Thyroid gland (tissue), 4 donors: Measurements from ENCODE around the gene SLC12A5. TPM values are rescaled to one million over a fixed set of nuclear protein-coding genes. Genes with fewer than 3 reads are reported as not detected.

Experiments used
- DNase-seq, 2 donors: peaks; one replicate each; pipeline ENCODE4 v3.0.0-alpha.2; 2019
- H3K27ac ChIP-seq, 3 donors: fragments of 200-600 bp; sonication (generic); 1 replicate in 2 of 3; 2 replicates in 1 of 3; pipeline ENCODE4 v1.5.1; 2016 to 2019; ENCODE audit warnings: mild to moderate bottlenecking in 1 of 3, moderate library complexity in 1 of 3
- H3K27me3 ChIP-seq: fragments of 200-600 bp; sonication (generic); one replicate; pipeline ENCODE4 v1.5.1; 2019
- H3K36me3 ChIP-seq, 2 donors: fragments of 200-600 bp; sonication (generic); one replicate each; pipeline ENCODE4 v1.5.1; 2016 to 2019
- H3K4me1 ChIP-seq, 2 donors: fragments of 200-600 bp; sonication (generic); one replicate each; pipeline ENCODE4 v1.5.1; 2017 to 2019
- H3K4me3 ChIP-seq, 3 donors: fragments of 200-600 bp; sonication (generic); replicated peaks in 1 of 3; 1 replicate in 2 of 3; 2 replicates in 1 of 3; pipeline ENCODE4 v1.5.1; 2016; ENCODE audit warnings: mild to moderate bottlenecking in 1 of 3
- H3K9me3 ChIP-seq: fragments of 200-600 bp; sonication (generic); one replicate; pipeline ENCODE4 v1.5.1; 2017
- POLR2A ChIP-seq, 2 donors: fragments of 450-650 bp; IDR thresholded peaks; one replicate each; pipeline ENCODE4 v1.6.1; 2017; ENCODE audit warnings: antibody characterized with exemption in 2 of 2, mild to moderate bottlenecking in 2 of 2, moderate library complexity in 1 of 2
- WGBS, 2 donors: methylation state at CpG; one replicate each; pipeline ENCODE4 v1.1.5; 2017; 5-methylcytosine and 5-hydroxymethylcytosine counted together
- intact Hi-C: fragments of 100-400 bp; cut with DNase I; formaldehyde crosslinking; loops from one replicate; pipeline ENCODE4 v1.15.1; 2023
- total RNA-seq, 4 donors: library from RNA; depleted of rRNA; stranded (reverse); fragments of >200 nt; gene quantifications; one replicate each; pipeline ENCODE4 v1.2.3, GENCODE V29; 2016
- TF ChIP-seq, protein P1 (sequence below), 6 experiments: fragments of 200-600 bp in 3 of 6; fragments of 450-650 bp in 3 of 6; sonication (generic) in 3 of 6; IDR thresholded peaks; one replicate each; pipeline ENCODE4 v1.5.1; 2016 to 2019; ENCODE audit warnings: antibody characterized with exemption in 6 of 6, mild to moderate bottlenecking in 2 of 6, inconsistent platforms in 1 of 6, moderate library complexity in 1 of 6

The SLC12A5 gene
- total RNA-seq, 4 donors from 2014 or later, result 1.6 TPM; not detected in 3

DNA sequence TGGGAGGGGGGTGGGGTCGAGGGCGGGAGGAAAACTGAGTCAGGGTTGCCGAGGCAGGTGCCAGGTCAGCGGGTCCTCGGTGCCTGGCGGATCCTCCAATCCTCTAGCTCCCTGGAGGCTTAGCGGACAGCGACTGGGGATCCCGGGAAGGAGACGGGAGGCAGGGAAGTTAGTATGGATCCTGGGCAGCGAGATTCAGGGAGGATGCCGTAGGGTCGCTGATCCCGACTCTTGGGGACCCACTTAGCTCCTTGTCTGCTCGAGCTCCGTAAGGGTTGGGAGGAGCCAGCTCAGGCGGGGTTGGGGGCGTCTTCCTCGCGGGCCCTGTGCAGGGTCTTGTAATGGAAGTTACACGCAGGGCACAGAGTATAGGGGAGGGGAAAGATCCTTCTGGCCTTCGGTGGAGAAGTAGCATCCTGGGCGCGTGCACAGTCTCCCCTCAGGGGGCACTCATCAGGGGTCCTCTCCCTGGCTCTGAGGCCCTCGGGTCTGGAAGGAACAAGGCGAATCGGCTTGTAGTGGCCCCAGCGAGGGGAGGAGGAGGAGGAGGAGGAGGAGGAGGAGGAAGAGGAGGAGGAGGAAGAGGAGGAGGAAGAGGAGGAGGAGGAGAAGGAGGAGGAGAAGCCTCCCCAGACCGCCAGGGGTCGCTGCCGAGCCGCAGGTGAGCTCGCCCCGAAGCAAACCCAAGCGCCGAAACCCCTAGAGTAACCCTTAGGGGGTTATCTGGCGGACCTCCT lies 6.4 kb upstream of the SLC12A5 start:
- Histone ChIP-seq H3K9me3 (no peaks in the 10 kb centered on the region), H3K27me3 (peaks cover 17% of the 10 kb centered on the region), H3K36me3 (no peaks in the 10 kb centered on the region), H3K4me3 (no peak overlapping the region), H3K4me1 (peaks cover 4 to 13% of the 10 kb centered on the region in 2 donors), H3K27ac (no peak overlapping the region)
- 1 to 3% methylated on average over 26 to 37 of the region's 37 CpGs for WGBS, 2 donors
- TF ChIP-seq POLR2A (IDR thresholded peaks at IDR 0.05), result no peak
- TF ChIP-seq, protein P1, sequence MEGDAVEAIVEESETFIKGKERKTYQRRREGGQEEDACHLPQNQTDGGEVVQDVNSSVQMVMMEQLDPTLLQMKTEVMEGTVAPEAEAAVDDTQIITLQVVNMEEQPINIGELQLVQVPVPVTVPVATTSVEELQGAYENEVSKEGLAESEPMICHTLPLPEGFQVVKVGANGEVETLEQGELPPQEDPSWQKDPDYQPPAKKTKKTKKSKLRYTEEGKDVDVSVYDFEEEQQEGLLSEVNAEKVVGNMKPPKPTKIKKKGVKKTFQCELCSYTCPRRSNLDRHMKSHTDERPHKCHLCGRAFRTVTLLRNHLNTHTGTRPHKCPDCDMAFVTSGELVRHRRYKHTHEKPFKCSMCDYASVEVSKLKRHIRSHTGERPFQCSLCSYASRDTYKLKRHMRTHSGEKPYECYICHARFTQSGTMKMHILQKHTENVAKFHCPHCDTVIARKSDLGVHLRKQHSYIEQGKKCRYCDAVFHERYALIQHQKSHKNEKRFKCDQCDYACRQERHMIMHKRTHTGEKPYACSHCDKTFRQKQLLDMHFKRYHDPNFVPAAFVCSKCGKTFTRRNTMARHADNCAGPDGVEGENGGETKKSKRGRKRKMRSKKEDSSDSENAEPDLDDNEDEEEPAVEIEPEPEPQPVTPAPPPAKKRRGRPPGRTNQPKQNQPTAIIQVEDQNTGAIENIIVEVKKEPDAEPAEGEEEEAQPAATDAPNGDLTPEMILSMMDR (IDR thresholded peaks at IDR 0.05), result peak in 5 of 6 experiments; percentile 34 to 80 (median 57)
- DNase-seq, result peak; percentile 40 to 48
- intact Hi-C loops, result loop anchor here (5.0 kb wide), 1 partner anchor 155 kb away; no protein-coding TSS in a partner anchor

DNA sequence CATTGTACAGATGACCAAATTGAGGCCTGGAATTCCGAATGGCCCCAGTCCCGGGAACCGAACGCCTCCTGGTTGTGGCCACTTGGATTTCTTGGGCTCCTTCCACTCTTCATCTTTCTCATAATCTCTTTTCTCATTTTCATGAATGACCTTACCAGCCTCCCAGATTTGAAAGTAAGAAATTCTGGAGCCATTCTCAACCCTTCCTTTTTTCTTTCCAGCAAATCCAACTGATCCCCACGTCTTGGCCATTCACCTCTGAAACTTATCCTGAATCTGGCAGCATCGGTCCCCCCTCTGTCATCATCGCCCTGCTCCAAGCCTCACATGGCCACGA lies 5.9 kb upstream of the SLC12A5 start:
- no peak for DNase-seq
- Histone ChIP-seq H3K9me3 (no peaks in the 10 kb centered on the region), H3K36me3 (no peaks in the 10 kb centered on the region), H3K27ac (no peak overlapping the region), H3K4me1 (peaks cover 4 to 13% of the 10 kb centered on the region in 2 donors), H3K4me3 (no peak overlapping the region), H3K27me3 (peaks cover 17% of the 10 kb centered on the region)
- intact Hi-C loops, result loop anchor here (5.0 kb wide), 1 partner anchor 154 kb away; no protein-coding TSS in a partner anchor
- WGBS, 2 donors, result 34 to 37% methylated on average over 8 of the region's 8 CpGs
- TF ChIP-seq POLR2A (IDR thresholded peaks at IDR 0.05), result no peak
- TF ChIP-seq, protein P1 (IDR thresholded peaks at IDR 0.05), result no peak

DNA sequence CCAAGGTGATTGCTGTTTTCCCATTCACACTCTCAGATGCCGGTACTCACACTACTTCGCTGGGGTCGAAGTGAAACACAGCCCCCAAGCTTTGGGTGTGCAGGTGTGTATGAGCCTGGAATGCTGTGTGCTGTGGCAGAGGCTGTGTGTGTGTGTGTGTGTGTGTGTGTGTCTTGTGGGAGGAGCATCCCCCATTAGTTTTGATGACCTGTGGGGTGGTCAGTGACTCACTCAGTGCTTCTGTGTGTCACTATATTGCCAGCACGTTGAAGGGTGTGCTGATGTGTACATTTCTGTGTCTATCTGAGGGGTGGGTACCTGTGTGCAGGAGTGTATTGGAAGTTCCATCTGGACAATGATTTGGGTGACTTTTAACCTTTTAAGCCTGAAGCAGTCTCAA lies 5.0 kb upstream of the SLC12A5 start:
- WGBS, 2 donors, result 54 to 84% methylated on average over 3 to 4 of the region's 4 CpGs
- H3K9me3 ChIP-seq, result no peaks in the 10 kb centered on the region
- peaks cover 20% of the 10 kb centered on the region for H3K27me3 ChIP-seq
- H3K4me1 ChIP-seq, result peaks cover 4 to 13% of the 10 kb centered on the region in 2 donors
- H3K27ac ChIP-seq, result no peak overlapping the region
- H3K36me3 ChIP-seq, result no peaks in the 10 kb centered on the region
- TF ChIP-seq, protein P1 (IDR thresholded peaks at IDR 0.05), result no peak
- no peak for TF ChIP-seq POLR2A (IDR thresholded peaks at IDR 0.05)
- no peak for DNase-seq
- H3K4me3 ChIP-seq, result no peak overlapping the region
- intact Hi-C loops, result loop anchor here (5.0 kb wide), 1 partner anchor 153 kb away; no protein-coding TSS in a partner anchor

DNA sequence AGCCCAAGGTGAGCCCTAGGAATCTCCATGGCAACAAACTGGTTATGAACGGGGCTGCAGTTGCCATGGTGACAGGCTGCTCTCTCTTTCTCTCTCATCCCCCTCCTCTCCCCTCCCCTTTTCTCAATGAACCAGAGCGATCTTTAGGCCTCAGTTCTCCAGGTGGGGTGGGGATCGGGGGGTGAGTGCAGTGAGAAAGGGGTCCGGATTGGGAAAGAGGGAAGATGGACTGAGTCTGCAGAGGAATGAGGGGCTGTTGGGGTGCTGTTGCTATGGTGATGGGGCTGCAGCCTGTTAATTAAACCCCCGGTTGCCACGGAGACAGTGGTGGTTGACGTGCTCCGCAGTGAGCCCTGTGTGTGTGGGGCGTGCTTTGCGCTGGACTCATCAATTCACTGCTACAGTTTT lies 3.6 kb upstream of the SLC12A5 start:
- H3K27me3 ChIP-seq, result peaks cover 26% of the 10 kb centered on the region
- no peak overlapping the region for H3K27ac ChIP-seq
- WGBS, 2 donors, result 51 to 54% methylated on average over 10 of the region's 10 CpGs
- H3K4me3 ChIP-seq, result no peak overlapping the region
- TF ChIP-seq POLR2A (IDR thresholded peaks at IDR 0.05), result no peak
- TF ChIP-seq, protein P1 (IDR thresholded peaks at IDR 0.05), result no peak
- intact Hi-C loops, result no loop called here
- H3K36me3 ChIP-seq, result no peaks in the 10 kb centered on the region
- H3K4me1 ChIP-seq, result peaks cover 4 to 13% of the 10 kb centered on the region in 2 donors
- no peak for DNase-seq
- no peaks in the 10 kb centered on the region for H3K9me3 ChIP-seq

DNA sequence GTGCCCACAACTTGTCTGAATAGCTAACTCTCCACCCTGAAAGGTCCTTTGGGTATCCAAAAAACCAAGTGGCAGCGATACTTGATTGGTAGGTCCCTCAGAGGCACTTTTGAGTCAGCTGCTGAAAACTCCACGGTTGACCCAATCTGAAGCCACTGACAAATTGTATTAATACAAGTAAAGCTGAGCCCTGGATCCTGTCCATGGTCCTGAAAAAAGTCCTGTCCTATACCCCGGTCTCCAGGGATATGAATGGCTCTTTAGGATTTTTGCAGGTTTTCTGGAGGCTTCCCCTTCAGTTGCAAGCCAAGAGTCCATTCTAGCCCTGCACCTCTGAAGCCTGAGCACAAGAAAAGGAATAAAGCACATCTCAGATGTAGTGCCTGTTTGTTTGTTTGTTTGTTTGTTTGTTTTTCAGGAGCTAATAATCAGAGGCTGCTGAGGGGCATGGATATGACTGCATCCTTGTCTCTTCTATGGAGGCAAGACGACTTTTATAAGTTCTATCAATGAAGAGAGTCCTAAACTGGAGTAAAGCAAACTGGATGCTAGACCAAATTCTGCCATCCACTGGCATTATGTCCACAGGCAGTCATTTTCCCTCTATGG lies 1.7 kb upstream of the SLC12A5 start:
- WGBS, 2 donors, result 7% methylated on average over 4 of the region's 4 CpGs
- no peak for TF ChIP-seq POLR2A (IDR thresholded peaks at IDR 0.05)
- H3K4me1 ChIP-seq, result peaks cover 3 to 11% of the 10 kb centered on the region in 2 donors

More for the DNA sequence above, 1.7 kb upstream of the SLC12A5 start:
- peak; percentile 35 to 42 for DNase-seq
- Histone ChIP-seq H3K27ac (no peak overlapping the region), H3K36me3 (no peaks in the 10 kb centered on the region), H3K4me3 (no peak overlapping the region), H3K27me3 (peaks cover 10% of the 10 kb centered on the region), H3K9me3 (no peaks in the 10 kb centered on the region)
- intact Hi-C loops, result no loop called here
